ENCODE data around the gene ZNF846.
"Not testable (repeated sequence)": the region's sequence is repeated elsewhere in the genome, so short reads cannot be mapped to it uniquely, and the experiment has no call there.

Gene ZNF846

DNA sequence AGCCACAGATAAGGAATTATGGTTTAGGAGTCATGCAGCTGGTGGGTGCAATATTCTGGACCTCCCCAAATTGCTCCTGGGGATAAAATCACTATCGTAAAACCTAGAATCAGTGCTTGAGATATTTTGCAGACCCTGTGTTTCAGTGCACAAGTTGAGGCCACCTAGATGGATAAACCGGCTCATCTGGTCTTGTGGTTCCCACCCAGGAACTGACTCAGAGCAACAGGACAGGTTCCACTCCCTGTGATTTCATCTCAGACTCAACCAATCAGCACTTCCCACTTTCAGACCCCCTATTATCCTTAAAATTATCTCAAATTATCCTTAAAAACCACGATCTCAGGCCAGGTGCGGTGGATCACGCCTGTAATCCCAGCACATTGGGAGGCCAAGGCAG, 29.3 kb upstream of the ZNF846 start:
- TF ChIP-seq CTCF (conservative IDR thresholded peaks at IDR 0.05) = no peak
- H3K27ac ChIP-seq = no peak overlapping the region

DNA sequence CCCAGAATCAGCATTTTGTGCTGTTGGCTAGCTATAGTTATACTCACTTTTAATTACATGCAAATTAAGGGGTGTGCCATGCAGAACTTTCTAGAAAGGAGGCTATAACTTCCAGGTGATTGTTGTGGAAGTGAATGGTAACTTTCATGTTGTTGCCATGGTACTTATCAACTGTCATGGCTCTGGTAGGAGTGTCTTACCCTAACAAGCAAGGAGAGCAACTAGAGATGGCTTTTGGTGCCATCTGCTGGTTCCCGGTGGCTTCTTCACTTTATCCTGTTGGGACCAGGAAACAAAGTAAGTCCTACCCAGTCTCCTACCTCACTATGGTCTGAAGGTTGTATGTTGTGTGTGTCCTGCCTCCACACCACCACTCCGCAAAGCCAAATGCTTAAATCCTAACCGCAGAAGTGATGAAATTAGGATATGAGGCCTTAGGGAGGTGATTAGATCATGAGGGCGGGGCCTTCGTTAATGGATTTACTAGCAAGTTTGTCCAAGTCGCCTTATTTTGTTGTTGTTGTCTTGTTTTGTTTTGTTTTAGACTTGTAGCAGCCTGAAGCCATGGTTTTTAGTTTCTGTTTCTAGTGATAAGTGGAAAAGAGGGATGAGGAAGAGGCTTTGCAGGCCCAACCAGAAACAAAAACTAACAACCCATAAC, 27.7 kb upstream of the ZNF846 start:
- TF ChIP-seq CTCF (conservative IDR thresholded peaks at IDR 0.05) = peak; percentile 79
- H3K27ac ChIP-seq = no peak overlapping the region

GRCh38 chr19:9793071-9793591, 24.6 kb upstream of the ZNF846 start:
- no peak for TF ChIP-seq CTCF (conservative IDR thresholded peaks at IDR 0.05)

DNA sequence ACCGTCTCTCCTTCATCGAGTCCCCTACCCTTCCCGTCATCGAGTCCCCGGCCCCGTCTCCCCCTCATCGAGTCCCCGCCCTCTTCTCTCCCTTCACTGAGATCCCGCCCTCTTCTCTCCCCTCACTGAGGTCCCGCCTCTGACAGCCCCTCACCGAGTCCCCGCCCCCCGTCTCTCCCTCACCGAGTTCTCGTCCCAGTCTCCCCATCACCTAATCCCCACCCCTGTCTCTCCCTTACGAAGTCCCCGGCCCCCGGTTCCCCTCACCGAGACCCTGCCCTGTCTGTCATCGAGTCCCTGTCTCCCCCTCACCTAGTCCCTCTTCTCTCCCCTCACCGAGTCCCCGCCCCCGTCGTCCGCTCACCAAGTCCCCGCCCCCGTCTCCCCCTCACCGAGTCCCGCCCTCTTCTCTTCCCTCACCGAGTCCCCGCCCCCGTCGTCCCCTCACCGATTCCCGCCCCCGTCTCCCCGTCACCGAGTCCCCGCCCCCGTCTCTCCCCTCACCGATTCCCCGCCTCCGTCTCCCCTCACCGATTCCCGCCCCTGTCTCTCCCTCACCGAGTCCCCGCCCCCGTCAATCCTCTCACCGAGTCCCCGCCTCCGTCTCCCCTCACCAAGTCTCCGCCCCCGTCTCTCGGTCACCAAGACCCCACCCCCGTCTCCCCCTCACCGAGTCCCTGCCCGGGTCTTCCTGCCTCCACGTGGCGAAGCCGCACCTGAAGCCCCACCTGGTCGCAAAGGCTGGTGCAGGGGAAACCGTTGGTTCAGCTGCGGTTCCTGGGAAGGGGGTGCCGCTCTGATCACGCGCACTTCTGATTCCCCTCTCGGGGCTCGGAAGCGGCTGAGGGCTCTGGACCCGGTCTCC, 23.9 kb upstream of the ZNF846 start:
- H3K27ac ChIP-seq = peak overlapping the region; percentile 56
- TF ChIP-seq CTCF (conservative IDR thresholded peaks at IDR 0.05) = no peak

More at GRCh38 chr19:9793071-9793591, 24.6 kb upstream of the ZNF846 start:
- peak overlapping the region; percentile 56 for H3K27ac ChIP-seq

GRCh38 chr19:9791552-9792205, 23.1 kb upstream of the ZNF846 start:
- TF ChIP-seq CTCF (conservative IDR thresholded peaks at IDR 0.05) = no peak
- no peak overlapping the region for H3K27ac ChIP-seq

DNA sequence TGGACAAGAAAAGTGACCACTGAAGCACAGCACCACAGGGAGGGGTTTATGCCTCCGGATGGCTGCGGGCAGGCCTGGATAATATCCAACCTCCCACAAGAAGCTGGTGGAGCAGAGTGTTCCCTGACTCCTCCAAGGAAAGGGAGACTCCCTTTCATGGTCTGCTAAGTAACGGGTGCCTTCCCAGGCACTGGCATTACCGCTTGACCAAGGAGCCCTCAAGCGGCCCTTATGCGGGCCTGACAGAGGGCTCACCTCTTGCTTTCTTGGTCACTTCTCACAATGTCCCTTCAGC, 22.5 kb upstream of the ZNF846 start:
- not testable (repeated sequence) for H3K27ac ChIP-seq

DNA sequence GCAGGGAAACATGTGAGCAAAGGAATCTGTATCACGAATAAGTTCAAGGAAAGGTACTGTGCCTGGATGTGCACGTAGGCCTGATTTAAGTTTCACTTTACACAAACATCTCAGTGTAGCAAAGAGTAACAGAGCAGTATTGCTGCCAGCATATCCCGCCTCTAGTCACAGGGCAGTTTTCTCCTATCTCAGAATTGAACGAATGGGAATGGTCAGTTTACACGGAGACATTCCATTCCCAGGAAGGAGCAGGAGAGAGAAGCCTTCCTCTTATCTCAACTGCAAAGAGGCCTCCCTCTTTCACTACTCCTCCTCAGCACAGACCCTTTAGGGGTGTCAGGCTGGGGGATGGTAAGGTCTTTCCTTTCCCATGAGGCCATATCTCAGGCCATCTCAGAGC, 21.0 kb upstream of the ZNF846 start:
- H3K27ac ChIP-seq = not testable (repeated sequence)

- H3K27ac ChIP-seq = no peak overlapping the region
These were observed 20.5 kb upstream of the ZNF846 start for GRCh38 chr19:9789066-9789465.

DNA sequence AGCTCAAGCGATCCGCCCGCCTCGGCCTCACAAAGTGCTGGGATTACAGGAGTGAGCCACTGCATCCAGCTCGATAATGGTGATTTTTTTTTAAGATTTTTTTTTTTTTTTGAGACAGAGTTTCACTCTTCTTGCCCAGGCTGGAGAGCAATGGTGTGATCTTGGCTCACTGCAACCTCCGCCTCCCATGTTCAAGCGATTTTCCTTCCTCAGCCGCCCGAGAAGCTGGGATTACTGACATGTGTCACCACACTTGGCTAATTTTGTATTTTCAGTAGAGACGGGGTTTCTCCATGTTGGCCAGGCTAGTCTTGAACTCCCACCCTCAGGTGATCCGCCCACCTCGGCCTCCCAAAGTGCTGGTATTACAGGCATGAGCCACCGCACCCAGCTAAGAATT, 20.1 kb upstream of the ZNF846 start:
- not testable (repeated sequence) for H3K27ac ChIP-seq

More at GRCh38 chr19:9789066-9789465, 20.5 kb upstream of the ZNF846 start:
- no peak for TF ChIP-seq CTCF (conservative IDR thresholded peaks at IDR 0.05)
